Upper lobe of left lung (tissue), 4 donors: Measurements from ENCODE around the gene AASS.

Experiments used
- CTCF ChIP-seq, 6 experiments: fragments of 450-650 bp in 4 of 6; fragments of 200-600 bp in 2 of 6; sonication (generic) in 2 of 6; IDR thresholded peaks; one replicate each; pipeline ENCODE4 v1.5.1; 2016 to 2019; ENCODE audit warnings: antibody characterized with exemption in 6 of 6
- POLR2A ChIP-seq, 4 donors: fragments of 450-650 bp; IDR thresholded peaks; one replicate each; pipeline ENCODE4 v1.5.1; 2016 to 2017; ENCODE audit warnings: antibody characterized with exemption in 4 of 4, mild to moderate bottlenecking in 2 of 4
- POLR2AphosphoS5 ChIP-seq, 2 donors: sonication (generic); formaldehyde crosslinking; IDR thresholded peaks; one replicate each; pipeline ENCODE4 v1.5.1; 2017; ENCODE audit warnings: antibody characterized with exemption in 2 of 2

- no peak for TF ChIP-seq CTCF (IDR thresholded peaks at IDR 0.05)
- TF ChIP-seq POLR2AphosphoS5 (IDR thresholded peaks at IDR 0.05) = no peak
- no peak for TF ChIP-seq POLR2A (IDR thresholded peaks at IDR 0.05)
Observed at GRCh38 chr7:122100021-122100420, 44.0 kb downstream of the AASS start.
